ENCODE data around the gene PSMD14. TPM values are rescaled to one million over a fixed set of nuclear protein-coding genes. Genes with fewer than 3 reads are reported as not detected.

Gene PSMD14
- total and polyA plus RNA-seq, 2 experiments from 2014 or later: 31.9 to 79.6 TPM

DNA sequence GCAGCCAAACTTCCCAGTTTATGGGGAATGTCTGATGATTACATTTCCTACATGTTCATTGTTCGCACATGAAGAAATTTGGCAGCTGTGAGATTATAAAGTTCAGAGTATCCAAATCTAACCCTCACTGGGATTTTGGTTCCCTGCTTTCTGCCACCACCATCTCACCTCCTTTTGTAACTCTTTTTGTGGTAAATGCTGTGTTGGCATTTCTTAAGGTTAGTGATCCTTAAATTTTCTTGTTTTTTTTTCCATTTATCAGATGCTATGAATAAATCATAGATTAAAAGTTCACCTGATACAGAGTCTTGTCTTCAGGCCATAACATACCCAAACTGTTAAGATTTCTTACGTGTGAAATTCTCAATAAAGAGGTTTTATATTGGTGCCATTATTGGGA, 99.4 kb downstream of the PSMD14 start:
- Histone ChIP-seq H3K27ac (no peak overlapping the region), H3K9me3 (ENCODE audit: low read depth) (no peaks in the 10 kb centered on the region), H3K27me3 (peaks cover 13% of the 10 kb centered on the region), H3K36me3 (no peaks in the 10 kb centered on the region), H3K4me3 (no peak overlapping the region), H3K4me1 (ENCODE audit: low read depth) (no peaks in the 10 kb centered on the region)
- no peak for TF ChIP-seq CTCF (IDR thresholded peaks at IDR 0.05; ENCODE audit: low read depth, low read length)
- DNase-seq (ENCODE audit: low read depth in 1 of 2, low spot score in 1 of 2): no peak

DNA sequence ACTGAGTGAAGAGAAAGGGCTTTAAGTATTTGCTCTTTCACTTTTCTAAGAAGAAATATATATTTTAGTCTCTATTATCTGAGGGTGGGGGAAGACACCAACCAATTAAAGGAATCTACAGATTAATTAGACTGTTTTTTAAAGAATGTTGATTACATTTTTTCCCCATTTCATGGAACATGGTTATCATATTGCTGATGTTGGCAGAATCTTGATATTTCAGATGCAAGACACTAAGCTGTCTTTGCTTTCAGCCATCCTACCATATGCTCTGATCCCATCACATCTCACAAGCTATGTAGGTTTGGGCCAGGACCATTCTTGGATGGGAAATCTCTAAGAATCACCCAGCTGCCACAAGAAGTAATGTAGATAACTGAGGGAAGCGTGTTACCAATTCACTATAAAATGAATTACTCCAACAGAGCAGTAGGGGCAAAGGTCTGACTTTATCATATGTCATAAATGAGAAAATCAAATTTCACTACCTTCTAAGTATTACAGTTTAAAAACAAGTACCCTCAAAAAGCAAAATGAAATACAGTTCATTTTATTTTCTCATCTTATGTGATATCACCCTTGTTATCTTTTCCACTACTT, 101.2 kb downstream of the PSMD14 start:
- Histone ChIP-seq H3K27ac (no peak overlapping the region), H3K4me1 (ENCODE audit: low read depth) (peaks cover 7% of the 10 kb centered on the region), H3K9me3 (ENCODE audit: low read depth) (no peaks in the 10 kb centered on the region), H3K27me3 (peaks cover 31% of the 10 kb centered on the region), H3K36me3 (no peaks in the 10 kb centered on the region), H3K4me3 (no peak overlapping the region)
- no peak for TF ChIP-seq CTCF (IDR thresholded peaks at IDR 0.05; ENCODE audit: low read depth, low read length)
- DNase-seq (ENCODE audit: low read depth in 1 of 2, low spot score in 1 of 2): no peak

DNA sequence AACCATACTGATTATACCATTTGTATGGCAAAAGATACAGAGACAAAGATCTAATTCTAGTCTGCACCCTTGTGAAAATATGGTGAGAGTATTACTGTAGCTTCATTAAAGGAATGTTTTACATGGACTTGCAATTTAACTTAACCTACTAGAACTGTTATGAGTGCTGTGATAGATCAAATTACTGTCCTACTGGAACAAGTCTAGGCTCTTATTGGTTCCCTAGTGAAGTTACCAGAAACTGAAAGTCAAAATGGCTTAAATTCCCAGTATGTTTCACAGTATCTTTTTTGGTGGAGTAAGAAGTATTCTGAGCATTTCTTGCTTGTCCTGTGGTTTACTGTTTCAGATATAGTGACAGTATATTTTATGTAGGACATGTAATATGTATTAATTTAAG, 104.1 kb downstream of the PSMD14 start:
- no peak for TF ChIP-seq CTCF (IDR thresholded peaks at IDR 0.05; ENCODE audit: low read depth, low read length)
- Histone ChIP-seq H3K27ac (no peak overlapping the region), H3K27me3 (peaks cover 60% of the 10 kb centered on the region), H3K4me3 (no peak overlapping the region), H3K9me3 (ENCODE audit: low read depth) (no peaks in the 10 kb centered on the region), H3K36me3 (no peaks in the 10 kb centered on the region), H3K4me1 (ENCODE audit: low read depth) (peaks cover 21% of the 10 kb centered on the region)
- DNase-seq (ENCODE audit: low read depth in 1 of 2, low spot score in 1 of 2): peak in 1 of 2 donors; percentile 23

GRCh38 chr2:161414042-161415033, 106.1 kb downstream of the PSMD14 start:
- no peaks in the 10 kb centered on the region for H3K9me3 ChIP-seq (ENCODE audit: low read depth)
- DNase-seq (ENCODE audit: low read depth in 1 of 2, low spot score in 1 of 2): peak; percentile 53 to 67
- no peaks in the 10 kb centered on the region for H3K36me3 ChIP-seq
- H3K4me1 ChIP-seq (ENCODE audit: low read depth): peaks cover 25% of the 10 kb centered on the region
- no peak overlapping the region for H3K27ac ChIP-seq
- H3K4me3 ChIP-seq: peak overlapping the region; percentile 31
- peak; percentile 17 for TF ChIP-seq CTCF (IDR thresholded peaks at IDR 0.05; ENCODE audit: low read depth, low read length)
- H3K27me3 ChIP-seq: peaks cover 80% of the 10 kb centered on the region

GRCh38 chr2:161415034-161415986, 107.1 kb downstream of the PSMD14 start:
- Histone ChIP-seq H3K36me3 (no peaks in the 10 kb centered on the region), H3K9me3 (ENCODE audit: low read depth) (no peaks in the 10 kb centered on the region), H3K4me1 (ENCODE audit: low read depth) (peaks cover 25% of the 10 kb centered on the region), H3K4me3 (peak overlapping the region; percentile 31), H3K27me3 (peaks cover 90% of the 10 kb centered on the region), H3K27ac (no peak overlapping the region)
- no peak for DNase-seq (ENCODE audit: low read depth in 1 of 2, low spot score in 1 of 2)
- TF ChIP-seq CTCF (IDR thresholded peaks at IDR 0.05; ENCODE audit: low read depth, low read length): no peak

Data from cardiac muscle cell (in vitro differentiated cells and primary cell).